NCI-H446 (cell line): Measurements from ENCODE around the gene IRF8.

Experiments used
- DNase-seq, 2 experiments: peaks; one replicate each; lab custom pipeline; 2025; lab: John Stamatoyannopoulos, UW

The IRF8 gene

GRCh38 chr16:85913688-85914422 lies 14.9 kb downstream of the IRF8 start:
- DNase-seq, result no peak

- no peak for DNase-seq
Observed at GRCh38 chr16:85914423-85914794, 15.4 kb downstream of the IRF8 start.

- DNase-seq, result no peak
Observed at GRCh38 chr16:85915125-85915845, 16.3 kb downstream of the IRF8 start.

DNA sequence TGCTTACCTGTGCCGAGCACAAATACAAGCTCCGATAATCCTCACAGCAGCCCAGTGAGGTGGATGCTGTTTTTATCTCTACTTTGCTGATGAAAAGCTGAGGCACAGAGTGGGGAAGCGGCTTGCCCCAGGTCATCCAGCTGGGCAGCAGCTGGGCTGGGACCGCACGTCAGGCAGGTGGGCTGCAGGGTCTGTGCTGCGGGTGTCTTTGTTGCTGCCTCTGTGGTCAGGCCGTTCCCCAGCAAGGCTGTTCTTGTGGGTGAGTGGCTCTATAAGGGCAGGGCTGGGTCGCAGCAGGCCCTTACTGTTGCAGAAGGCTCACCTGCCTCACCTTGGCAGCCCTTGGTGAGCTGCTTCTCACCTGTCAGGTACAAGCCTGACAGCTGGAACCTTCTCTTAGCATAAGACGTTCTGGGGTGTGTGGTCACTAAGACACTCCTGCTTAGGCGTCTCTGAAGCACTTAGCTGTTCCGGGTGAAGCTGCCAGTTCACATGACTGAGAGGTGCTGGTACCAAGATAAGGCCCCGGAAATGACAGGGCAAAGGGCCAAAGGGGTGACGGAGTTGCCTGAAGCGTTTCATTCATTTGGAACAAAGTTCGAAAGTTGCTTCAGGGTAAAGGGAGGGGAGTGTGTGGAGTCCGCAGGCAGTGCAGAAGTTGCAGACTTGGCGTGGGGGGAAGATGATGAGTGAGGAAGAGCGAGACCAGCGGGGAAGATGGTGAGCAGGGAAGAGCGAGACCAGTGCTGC lies 17.4 kb downstream of the IRF8 start:
- DNase-seq, result no peak

GRCh38 chr16:85917012-85917411 lies 18.1 kb downstream of the IRF8 start:
- DNase-seq, result no peak

DNA sequence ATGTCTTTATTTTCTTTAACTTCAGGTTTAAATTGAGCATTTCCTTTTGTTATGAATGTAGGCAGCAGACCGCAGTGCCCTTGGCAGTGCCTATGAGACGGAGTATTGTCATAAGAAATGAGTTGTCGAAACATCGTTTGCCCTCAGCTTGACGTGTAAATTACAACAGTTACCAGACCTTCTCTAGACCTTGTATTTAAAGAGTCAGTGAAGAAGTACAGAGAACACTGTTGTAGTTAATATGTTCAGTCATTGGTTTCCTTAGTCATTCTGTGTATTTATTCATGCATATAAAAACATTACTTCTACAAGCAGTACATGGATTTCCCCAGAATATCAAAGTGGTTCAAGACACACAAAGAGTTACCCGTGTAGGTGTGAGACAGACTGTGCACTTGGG lies 19.0 kb downstream of the IRF8 start:
- DNase-seq, result no peak

DNA sequence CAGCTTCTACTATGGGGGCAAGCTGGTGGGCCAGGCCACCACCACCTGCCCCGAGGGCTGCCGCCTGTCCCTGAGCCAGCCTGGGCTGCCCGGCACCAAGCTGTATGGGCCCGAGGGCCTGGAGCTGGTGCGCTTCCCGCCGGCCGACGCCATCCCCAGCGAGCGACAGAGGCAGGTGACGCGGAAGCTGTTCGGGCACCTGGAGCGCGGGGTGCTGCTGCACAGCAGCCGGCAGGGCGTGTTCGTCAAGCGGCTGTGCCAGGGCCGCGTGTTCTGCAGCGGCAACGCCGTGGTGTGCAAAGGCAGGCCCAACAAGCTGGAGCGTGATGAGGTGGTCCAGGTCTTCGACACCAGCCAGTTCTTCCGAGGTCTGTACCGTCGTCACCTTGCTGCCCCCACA lies 19.5 kb downstream of the IRF8 start:
- no peak for DNase-seq

DNA sequence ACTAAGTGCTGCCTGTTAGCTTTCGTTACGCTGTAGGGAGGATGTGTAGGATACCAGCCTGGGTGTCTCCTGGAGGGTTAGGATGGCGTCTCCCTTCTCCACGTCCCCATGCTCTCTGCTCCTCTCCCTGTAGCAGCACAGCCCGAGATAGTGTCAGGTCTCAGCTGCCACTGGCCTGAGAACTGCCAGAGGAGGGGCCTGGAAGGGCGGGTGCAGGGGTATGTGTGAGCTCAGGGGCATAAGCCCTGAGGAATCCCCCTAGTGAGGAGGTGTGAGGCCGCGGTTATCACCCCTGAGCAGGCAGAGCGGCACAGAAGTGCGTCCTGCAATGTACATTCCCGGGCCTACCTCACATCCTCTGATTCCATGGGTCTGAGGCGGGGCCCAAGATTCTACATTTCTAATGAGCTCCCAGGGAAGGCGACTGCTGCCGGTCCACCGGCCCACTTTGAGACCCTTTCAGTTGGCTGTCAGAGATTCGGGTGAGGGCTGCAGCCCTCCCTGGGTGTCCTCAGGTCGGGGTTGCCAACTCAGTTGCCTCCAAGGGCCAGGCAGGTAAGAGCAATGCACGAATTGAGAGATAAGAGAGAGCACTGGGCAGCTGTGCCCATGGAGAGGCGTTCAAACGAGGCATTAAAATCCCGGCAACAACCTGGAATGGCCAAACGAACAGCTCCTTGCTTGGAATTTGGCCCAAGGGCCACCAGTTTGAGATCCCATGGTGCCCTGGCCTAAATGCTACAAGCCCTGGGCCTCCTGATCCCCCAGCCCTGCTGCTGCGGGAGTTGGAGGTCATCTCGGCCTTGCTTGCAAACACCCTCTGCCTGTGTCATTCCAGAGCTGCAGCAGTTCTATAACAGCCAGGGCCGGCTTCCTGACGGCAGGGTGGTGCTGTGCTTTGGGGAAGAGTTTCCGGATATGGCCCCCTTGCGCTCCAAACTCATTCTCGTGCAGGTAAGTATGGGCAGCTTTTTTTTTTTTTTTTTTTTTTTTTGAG lies 20.6 kb downstream of the IRF8 start:
- no peak for DNase-seq

GRCh38 chr16:85921026-85921425 lies 22.1 kb downstream of the IRF8 start:
- no peak for DNase-seq

DNA sequence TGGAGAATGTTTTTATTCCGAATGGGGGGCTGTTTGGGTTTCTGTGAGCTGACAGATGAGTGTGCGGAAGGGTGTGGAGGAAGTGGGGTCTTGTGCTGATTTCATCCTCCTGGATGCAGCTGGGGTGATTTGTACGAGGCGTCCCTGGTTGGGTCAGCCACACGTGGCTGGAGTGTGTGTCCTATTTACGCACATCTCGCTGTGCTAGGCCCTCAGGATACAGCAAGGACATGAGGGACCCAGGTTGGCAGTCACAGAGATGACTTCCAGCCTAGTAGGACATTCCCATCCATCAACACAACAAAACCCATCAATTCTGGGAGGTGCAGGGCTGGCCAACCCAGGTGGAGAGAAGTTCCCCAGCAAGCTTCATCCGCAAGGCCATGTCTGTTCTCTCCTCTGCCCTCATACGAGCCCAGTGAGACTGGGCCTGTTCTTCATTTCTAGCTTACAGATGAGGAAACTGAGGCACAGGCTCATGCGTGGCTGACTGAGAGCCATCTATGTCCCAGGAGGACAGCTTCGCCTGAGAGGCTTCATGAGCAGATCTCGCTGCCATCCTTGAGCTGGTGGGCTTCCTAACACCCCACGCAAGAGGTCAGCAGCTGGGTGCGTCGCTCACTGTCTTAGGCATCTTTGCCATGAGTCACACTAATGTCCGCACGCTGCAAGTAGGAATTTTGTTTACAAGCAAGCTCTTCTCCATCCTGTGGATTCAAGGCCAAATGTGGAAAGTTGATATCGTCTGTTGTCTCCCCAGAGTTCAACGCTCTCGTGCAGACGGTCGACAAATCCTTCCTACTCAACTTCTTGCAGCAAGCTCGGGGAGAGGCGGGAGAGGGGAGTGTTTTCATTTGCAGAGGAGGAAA lies 24.4 kb downstream of the IRF8 start:
- no peak for DNase-seq

DNA sequence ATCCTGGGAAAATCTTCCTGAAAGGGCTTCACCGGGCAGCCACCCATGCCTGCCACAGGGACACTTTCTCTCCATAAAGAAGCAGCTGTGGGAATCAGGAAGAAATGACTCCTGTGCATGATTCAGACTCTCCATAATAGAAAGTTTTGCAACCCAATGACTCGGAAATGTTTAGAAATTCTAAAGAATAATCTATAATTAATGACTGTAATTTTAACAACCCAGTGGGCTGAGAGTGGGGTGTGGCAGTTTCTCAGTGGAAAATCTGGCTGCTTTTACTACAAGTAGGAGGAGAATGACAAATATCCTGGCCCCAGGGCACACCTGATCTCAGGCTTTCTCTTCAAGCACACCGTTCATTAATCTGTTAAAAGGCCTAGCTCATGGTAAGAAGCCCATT lies 25.7 kb downstream of the IRF8 start:
- DNase-seq, result no peak

- no peak for DNase-seq
Observed at GRCh38 chr16:85926370-85926769, 27.4 kb downstream of the IRF8 start.

DNA sequence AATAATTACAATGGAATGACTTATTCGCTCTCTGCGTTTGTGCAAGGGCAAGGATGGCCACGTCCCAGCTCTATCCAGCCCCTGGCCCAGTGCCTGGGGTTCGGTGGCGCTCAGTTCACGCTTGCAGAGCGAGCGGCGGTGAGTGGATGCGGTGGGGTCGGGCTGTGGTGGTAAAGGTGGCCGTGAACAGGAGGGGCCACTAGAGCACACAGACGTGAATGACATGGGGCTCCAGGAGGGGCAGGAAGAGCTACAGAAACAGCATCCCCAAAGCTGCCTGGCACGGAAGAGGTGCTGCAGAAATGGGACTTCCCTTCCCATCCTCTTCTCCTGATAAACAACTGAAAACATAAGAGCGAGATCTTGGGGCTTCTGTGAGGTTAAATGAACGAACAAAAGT lies 28.4 kb downstream of the IRF8 start:
- DNase-seq, result no peak

- no peak for DNase-seq
Observed at GRCh38 chr16:85927959-85928358, 29.0 kb downstream of the IRF8 start.

DNA sequence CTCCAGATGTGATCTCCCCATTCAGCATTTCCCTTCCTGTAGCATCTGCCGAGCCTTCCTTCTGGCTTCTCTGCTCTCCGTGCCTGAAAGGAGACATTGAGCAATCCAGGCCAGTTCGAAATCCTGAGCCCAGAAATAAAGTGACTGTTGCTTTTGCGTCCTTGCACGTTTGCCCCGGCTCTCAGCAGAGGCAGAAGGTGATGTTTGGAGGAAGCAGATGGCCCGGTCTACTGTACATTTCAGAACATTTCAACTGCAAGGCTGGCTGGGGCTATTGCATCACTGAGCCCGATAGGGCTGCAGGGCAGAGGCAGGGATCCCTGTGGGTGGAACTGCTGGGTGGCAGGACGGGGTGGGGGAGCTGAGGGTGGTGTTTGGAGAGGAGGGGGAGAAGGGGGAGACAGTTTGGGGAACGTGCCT lies 29.4 kb downstream of the IRF8 start:
- DNase-seq, result no peak

DNA sequence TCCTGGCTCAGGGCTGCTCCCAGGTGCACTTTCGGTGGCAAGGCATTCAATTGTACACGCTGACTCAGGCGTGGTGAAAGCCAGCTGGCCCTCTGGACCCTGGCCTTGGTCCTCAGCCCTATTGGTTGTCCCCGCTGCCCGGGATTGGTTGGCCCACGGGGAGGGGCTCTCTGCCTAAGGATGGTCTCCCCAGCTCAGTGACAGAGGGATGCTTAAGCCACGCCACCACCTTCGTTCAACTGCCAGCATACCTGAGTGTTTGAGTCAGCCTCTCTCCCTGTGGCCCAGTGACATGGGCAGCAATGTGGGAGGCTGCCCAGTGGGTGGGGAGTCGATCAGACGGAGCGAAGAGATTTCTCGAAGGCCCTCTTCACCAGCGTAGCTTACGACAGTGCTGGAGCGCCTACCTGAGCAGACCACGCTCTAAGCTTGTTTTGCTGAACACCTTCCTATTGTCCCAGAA lies 30.3 kb downstream of the IRF8 start:
- DNase-seq, result no peak

- no peak for DNase-seq
Observed at GRCh38 chr16:85930301-85930700, 31.3 kb downstream of the IRF8 start.

DNA sequence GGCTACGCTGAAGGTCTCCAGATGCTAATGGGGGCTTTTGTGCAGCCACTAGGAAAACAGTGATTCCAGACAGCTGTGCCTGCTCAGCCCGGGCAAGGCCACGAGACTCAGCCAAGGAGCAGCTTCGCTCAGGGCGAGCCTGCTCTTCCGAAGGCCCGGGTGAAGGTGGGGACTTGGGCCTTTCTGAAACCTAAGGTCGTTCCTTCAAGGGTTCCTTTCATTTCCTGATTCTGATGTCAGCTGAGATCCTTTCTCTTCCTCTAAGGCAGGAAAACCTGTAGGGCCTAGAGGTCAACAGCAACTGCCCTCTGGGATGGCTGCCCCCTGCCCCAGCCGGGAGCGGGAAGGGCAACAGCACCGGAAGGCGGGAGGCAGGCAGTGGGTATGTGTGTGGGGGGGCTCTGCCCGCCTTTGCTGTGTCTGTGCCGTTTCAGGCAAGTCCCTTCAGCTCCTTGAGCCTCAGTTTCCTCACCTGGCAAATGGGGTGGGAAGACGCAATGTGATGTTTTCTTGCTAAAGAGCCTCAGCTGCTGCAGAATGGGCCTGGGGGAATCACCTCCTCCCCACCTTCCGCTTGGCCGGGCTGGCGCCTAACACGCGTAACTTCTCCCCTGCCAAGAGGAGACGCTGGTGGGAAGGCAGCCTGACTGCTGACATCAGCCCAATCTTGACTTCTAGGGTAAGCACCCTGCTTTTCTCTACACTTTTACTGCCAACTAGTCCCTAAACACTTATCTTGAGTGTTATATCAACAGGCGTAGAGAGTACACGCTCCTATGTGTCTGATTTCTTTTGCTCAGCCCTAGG lies 32.8 kb downstream of the IRF8 start:
- DNase-seq, result no peak

- DNase-seq, result no peak
Observed at GRCh38 chr16:85934210-85934609, 35.2 kb downstream of the IRF8 start.
